Left ventricle myocardium inferior (tissue), 1 donor: Measurements from ENCODE around the gene ZNF76. TPM values are rescaled to one million over a fixed set of nuclear protein-coding genes. Genes with fewer than 3 reads are reported as not detected.
"Not testable (repeated sequence)": the region's sequence is repeated elsewhere in the genome, so short reads cannot be mapped to it uniquely, and the experiment has no call there.

Experiments used
- DNase-seq: peaks from one replicate; pipeline ENCODE4 v3.0.0-alpha.2; 2020
- H3K27ac ChIP-seq: fragments of 200-600 bp; replicated peaks from 2 replicates; pipeline ENCODE4 v1.8.0; 2021
- H3K27me3 ChIP-seq: fragments of 200-600 bp; 2 replicates; pipeline ENCODE4 v1.8.0; 2021; ENCODE audit warnings: low read depth
- H3K36me3 ChIP-seq: fragments of 200-600 bp; 2 replicates; pipeline ENCODE4 v1.8.0; 2021
- H3K4me1 ChIP-seq: fragments of 200-600 bp; 2 replicates; pipeline ENCODE4 v1.8.0; 2021
- H3K4me3 ChIP-seq: fragments of 200-600 bp; 2 replicates; pipeline ENCODE4 v1.8.0; 2021; ENCODE audit warnings: mild to moderate bottlenecking, moderate library complexity
- H3K9me3 ChIP-seq: fragments of 200-600 bp; replicated peaks from 2 replicates; pipeline ENCODE4 v1.8.0; 2021
- intact Hi-C: fragments of 100-400 bp; cut with micrococcal nuclease; formaldehyde crosslinking; loops from one replicate; pipeline ENCODE4 v1.11.0; 2022
- total RNA-seq: library from RNA; stranded (reverse); fragmentation: NEBNext Ultra II Directional; extraction: Animal tissue kit (Norgen Biotek cat#: 25700); gene quantifications from one replicate; pipeline ENCODE4 v1.2.1, GENCODE V29; 2021
- TF ChIP-seq, protein P1 (sequence below): fragments of 200-600 bp; IDR thresholded peaks from 2 replicates; pipeline ENCODE4 v1.8.0; 2021; ENCODE audit warnings: antibody characterized with exemption, mild to moderate bottlenecking, borderline replicate concordance
- donor health status: DM: no; HTN: yes; CAD: no; lungs with severe emphysema.

ZNF76 gene
- total RNA-seq, 1 donor from 2014 or later, result 38.7 TPM

DNA sequence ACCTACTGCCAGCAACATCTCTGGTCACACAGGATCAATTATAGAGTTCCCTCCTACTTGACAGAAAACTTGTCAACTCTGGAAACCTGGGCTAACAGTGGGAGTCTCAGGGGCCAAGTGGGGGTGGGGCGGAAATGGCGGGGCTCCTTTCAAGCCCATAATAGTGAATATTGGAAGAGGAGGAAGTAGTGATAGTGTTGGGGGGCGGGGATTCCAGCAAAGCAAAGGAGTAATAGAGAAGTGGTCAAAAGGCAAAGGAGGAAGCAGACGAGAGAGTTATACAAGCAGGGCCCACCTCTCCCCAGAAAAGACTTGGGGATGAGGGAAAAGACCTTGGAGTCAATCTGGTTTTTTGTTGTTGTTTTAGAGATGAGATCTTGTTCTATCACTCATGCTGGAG lies 40.1 kb downstream of the ZNF76 start:
- intact Hi-C loops, result no loop called here
- H3K27ac ChIP-seq, result no peak overlapping the region
- peaks cover 39% of the 10 kb centered on the region for H3K4me1 ChIP-seq
- no peaks in the 10 kb centered on the region for H3K27me3 ChIP-seq
- H3K36me3 ChIP-seq, result peaks cover 8% of the 10 kb centered on the region
- peak; percentile 39 for DNase-seq
- TF ChIP-seq, protein P1, sequence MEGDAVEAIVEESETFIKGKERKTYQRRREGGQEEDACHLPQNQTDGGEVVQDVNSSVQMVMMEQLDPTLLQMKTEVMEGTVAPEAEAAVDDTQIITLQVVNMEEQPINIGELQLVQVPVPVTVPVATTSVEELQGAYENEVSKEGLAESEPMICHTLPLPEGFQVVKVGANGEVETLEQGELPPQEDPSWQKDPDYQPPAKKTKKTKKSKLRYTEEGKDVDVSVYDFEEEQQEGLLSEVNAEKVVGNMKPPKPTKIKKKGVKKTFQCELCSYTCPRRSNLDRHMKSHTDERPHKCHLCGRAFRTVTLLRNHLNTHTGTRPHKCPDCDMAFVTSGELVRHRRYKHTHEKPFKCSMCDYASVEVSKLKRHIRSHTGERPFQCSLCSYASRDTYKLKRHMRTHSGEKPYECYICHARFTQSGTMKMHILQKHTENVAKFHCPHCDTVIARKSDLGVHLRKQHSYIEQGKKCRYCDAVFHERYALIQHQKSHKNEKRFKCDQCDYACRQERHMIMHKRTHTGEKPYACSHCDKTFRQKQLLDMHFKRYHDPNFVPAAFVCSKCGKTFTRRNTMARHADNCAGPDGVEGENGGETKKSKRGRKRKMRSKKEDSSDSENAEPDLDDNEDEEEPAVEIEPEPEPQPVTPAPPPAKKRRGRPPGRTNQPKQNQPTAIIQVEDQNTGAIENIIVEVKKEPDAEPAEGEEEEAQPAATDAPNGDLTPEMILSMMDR, result no peak
- H3K4me3 ChIP-seq, result no peak overlapping the region
- H3K9me3 ChIP-seq, result no peaks in the 10 kb centered on the region

DNA sequence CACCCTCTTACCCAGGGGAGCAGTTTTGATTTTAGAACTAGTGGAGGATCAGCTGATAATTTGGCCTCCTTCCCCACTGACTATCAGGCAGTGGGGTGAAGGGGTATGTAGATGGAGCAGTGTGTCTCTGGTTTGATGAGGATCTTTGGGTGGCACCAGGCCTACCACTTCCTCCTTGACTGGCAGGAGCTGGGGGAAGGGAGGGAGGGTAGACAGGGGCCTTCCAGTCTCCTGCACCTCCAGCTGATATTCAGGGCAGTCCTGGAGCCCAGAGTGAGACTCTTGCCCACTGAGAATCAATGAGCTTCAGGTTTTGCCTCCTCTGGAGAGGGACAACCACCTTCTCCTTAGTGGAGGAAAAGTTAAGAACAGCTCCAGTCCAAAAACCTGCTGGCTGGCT lies 41.3 kb downstream of the ZNF76 start:
- no peaks in the 10 kb centered on the region for H3K27me3 ChIP-seq
- H3K36me3 ChIP-seq, result no peaks in the 10 kb centered on the region
- H3K4me3 ChIP-seq, result no peak overlapping the region
- H3K4me1 ChIP-seq, result peaks cover 36% of the 10 kb centered on the region
- no peak for DNase-seq
- H3K9me3 ChIP-seq, result no peaks in the 10 kb centered on the region
- TF ChIP-seq, protein P1, result no peak
- no peak overlapping the region for H3K27ac ChIP-seq
- intact Hi-C loops, result no loop called here

DNA sequence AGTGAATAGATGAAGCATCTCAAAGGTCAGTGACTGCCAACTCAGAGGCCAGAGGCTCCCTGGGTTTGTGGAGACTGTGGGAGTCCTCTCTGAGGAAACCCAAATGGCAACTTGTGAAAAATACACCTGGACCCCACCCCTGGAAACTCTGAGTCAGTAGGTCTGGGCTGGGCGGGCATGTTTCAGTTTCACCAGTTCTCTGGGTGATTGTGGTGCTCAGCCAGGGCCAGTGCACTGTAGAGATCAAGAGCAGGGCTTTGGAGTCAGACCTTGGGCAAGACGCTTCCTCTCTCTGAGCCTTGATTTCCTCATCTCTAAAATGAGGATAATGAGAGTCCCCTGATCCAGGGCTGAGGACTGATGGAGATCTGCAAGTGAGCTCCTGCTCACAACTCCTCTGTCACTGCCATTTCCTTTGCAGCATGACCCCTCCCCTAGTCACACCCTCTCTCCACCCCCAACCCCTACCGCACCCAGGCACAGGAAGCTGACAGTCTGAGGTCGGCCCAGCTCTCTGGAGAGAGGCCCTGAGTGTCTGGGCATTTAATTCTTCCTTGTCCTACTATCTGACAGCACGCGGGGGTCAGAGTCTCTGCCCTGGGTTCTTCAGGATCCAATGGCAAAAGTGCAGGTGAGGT lies 43.2 kb downstream of the ZNF76 start:
- intact Hi-C loops, result no loop called here
- peak; percentile 33 for DNase-seq
- peak overlapping the region; percentile 44 for H3K27ac ChIP-seq

DNA sequence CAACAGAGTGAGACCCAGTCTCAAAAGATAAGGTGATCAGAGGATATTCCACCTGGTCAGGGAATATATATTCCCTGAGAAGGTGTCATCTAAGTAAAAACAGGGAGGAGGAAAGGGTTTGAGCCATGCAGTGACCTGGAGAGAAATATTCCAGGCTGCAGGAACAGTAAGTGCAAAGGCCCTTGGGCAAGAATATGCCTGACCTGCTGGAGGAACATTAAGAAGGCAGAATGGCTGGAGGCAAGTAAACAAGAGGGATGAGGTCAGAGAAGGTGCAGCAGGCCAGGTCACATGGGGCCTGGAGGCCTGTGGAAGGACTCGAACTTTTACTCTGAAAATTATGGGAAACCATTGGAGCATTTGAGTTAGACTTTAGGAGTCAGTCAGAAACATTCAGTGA lies 44.8 kb downstream of the ZNF76 start:
- Histone ChIP-seq H3K36me3 (no peaks in the 10 kb centered on the region), H3K27ac (no peak overlapping the region), H3K9me3 (no peaks in the 10 kb centered on the region), H3K4me3 (no peak overlapping the region), H3K4me1 (peaks cover 10% of the 10 kb centered on the region), H3K27me3 (no peaks in the 10 kb centered on the region)
- DNase-seq, result no peak
- intact Hi-C loops, result no loop called here
- TF ChIP-seq, protein P1, result no peak

More for the DNA sequence above, 43.2 kb downstream of the ZNF76 start:
- H3K27me3 ChIP-seq, result no peaks in the 10 kb centered on the region
- H3K4me3 ChIP-seq, result no peak overlapping the region
- no peaks in the 10 kb centered on the region for H3K9me3 ChIP-seq
- H3K4me1 ChIP-seq, result peaks cover 17% of the 10 kb centered on the region
- TF ChIP-seq, protein P1, result no peak
- H3K36me3 ChIP-seq, result no peaks in the 10 kb centered on the region

DNA sequence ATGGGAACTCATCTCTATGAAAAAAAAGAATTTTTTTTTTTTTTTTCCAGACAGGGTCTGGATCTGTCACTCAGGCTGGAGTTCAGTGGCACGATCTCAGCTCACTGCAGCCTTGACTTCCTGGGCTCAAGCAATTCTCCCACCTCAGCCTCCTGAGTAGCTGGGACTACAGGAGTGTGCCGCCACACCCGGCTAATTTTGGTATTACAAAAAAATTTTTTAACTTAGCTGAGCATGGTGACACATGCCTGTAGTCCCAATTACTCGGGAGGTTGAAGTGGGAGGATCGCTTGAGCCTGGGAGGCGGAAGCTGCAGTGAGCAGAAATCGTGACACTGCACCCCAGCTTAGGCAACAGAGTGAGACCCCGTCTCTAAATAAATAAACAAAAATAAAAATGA lies 45.6 kb downstream of the ZNF76 start:
- TF ChIP-seq, protein P1, result no peak
- DNase-seq, result no peak
- peaks cover 10% of the 10 kb centered on the region for H3K4me1 ChIP-seq

DNA sequence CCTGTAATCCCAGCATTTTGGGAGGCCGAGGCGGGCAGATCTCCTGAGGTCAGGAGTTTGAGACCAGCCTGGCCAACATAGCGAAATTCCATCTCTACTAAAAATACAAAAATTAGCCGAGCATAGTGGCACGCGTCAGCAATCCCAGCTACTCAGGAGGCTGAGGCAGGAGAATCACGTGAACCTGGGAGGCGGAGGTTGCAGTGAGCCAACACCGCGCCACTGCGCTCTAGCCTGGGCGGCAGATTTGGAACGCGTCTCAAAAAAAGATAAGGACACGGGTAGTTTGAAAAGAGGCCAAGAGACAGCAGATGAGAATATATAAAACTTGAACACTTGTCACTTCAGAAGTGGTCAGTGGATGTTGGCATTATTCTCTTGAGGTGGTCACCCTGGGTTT lies 47.6 kb downstream of the ZNF76 start:
- intact Hi-C loops, H3K27me3 ChIP-seq, H3K4me3 ChIP-seq, H3K9me3 ChIP-seq, H3K36me3 ChIP-seq, DNase-seq, H3K27ac ChIP-seq: not testable (repeated sequence)
- H3K4me1 ChIP-seq, result peaks cover 10% of the 10 kb centered on the region

More for the DNA sequence above, 45.6 kb downstream of the ZNF76 start:
- no peaks in the 10 kb centered on the region for H3K9me3 ChIP-seq
- no peaks in the 10 kb centered on the region for H3K36me3 ChIP-seq
- no peak overlapping the region for H3K4me3 ChIP-seq
- no peaks in the 10 kb centered on the region for H3K27me3 ChIP-seq
- intact Hi-C loops, result no loop called here
- no peak overlapping the region for H3K27ac ChIP-seq

DNA sequence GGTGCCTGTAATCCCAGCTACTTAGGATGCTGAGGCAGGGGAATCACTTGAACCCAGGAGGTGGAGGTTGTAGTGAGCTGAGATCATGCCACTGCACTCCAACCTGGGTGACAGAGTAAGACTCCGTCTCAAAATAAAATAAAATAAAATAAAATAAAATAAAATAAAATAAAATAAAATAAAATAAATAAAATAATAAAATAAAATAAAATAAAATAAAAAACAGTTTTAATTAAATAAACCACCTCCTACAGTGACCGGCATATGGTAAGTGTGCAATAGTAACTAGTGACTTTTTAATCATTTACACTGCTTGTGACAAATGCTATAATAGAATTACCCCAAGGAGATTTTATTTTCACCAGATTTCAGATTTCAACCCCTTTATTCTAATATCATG lies 49.0 kb downstream of the ZNF76 start:
- H3K27ac ChIP-seq, H3K27me3 ChIP-seq, DNase-seq, intact Hi-C loops, H3K36me3 ChIP-seq, H3K9me3 ChIP-seq, H3K4me1 ChIP-seq, H3K4me3 ChIP-seq: not testable (repeated sequence)
